ENCODE measurements around the gene GNB1. TPM values are rescaled to one million over a fixed set of nuclear protein-coding genes. Genes with fewer than 3 reads are reported as not detected.
A peak's percentile ranks its signal among the peaks of the same experiment; 100 is the strongest.

The GNB1 gene
- total and polyA plus RNA-seq, 5 experiments from 2014 or later, result 45.9 to 232 (median 107) TPM

DNA sequence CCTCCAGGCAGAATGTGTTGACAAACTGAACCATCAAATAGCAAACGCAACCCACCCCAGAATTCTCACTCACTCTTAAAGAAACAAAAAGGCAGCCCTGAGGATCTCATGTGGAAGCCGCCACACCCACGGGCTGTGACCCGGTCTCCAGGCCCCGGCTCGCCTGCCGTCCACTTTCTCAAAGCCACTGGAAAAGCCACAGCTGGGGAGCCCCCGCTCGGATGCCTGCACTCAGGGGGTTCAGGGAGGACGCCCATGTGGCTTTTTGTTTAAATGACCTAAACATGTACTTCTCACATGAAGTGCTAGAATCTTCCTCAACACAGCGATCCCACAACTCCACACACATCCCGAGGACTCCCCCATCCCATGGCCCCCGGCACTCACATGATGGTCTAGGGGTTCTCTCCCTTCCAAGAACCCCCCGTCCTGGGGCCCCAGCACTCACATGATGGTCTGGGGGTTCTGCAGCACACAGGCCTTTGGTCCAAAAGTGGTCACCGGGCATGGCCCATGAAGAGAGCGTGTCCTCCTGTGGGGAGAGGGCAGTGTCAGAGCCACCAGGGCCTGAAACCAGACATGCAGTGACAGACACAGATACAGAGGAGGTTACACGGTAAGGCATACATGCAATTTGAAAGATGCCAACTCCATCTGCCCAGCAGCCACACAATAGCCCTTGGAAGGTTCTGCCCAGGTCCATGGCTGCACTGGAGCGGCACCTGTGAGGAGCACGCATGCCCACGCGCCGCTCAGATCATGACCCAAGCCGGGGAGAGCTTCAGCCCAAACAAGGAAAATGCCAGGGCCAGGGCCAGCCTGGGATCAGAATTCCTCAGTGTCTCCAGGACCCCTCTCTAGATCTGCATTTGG is 129.1 kb downstream of the GNB1 start:
- Mint-ChIP-seq H3K4me1 (peaks cover 0 to 11% (median 2%) of the 10 kb centered on the region in 4 donors), H3K4me3 (no peak overlapping the region), H3K27me3 (no peaks in the 10 kb centered on the region), H3K27ac (peak overlapping the region in 2 of 10 donors; percentile 37 to 59), H3K36me3 (peaks cover 0 to 58% (median under 1%) of the 10 kb centered on the region in 3 donors), H3K9me3 (no peaks in the 10 kb centered on the region)
- POLR2A ChIA-PET, result no interaction called here
- no peak for ATAC-seq
- no peak for DNase-seq

DNA sequence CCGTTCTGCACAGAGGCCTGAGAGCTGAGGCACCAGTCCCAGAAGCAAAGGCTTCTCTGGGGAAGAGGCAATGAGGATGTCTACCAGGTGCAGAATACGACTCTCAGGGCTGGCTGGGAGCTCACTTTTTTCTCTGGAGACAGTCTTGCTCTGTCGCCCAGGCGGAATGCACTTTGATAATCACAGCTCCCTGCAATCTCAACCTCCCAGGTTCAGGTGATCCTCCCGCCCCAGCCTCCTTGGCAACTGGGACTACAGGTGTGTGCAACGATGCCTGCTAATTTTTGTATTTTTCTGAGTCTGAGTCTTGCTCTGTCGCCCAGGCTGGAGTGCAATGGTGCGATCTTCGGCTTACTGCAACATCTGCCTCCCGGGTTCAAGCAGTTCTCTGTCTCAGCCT is 130.2 kb downstream of the GNB1 start:
- DNase-seq, result no peak
- H3K27ac Mint-ChIP-seq, result no peak overlapping the region
- no peak overlapping the region for H3K4me3 Mint-ChIP-seq
- no peaks in the 10 kb centered on the region for H3K9me3 Mint-ChIP-seq
- peaks cover 0 to 11% (median 2%) of the 10 kb centered on the region in 4 donors for H3K4me1 Mint-ChIP-seq
- H3K36me3 Mint-ChIP-seq, result peaks cover 0 to 59% (median 1%) of the 10 kb centered on the region in 3 donors
- POLR2A ChIA-PET, result no interaction called here
- no peak for ATAC-seq
- H3K27me3 Mint-ChIP-seq, result no peaks in the 10 kb centered on the region

DNA sequence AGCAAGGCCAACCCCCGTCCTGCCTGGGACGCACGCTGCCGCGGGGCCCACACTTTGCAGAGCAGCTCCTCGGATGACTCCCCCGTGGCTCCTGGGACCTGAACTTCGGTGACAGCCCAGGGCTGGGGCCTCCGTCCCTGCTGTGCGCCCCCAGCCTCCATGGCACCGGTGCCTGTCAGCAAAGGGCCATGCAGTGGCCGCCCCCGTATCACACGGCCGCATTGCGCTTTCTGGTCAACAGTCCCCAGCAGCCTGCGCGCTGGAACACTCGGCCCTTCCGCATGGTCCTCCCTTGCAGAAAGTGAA is 130.6 kb downstream of the GNB1 start:
- H3K36me3 Mint-ChIP-seq, result peaks cover 0 to 57% (median 1%) of the 10 kb centered on the region in 3 donors
- POLR2A ChIA-PET, result no interaction called here
- H3K27ac Mint-ChIP-seq, result no peak overlapping the region
- DNase-seq (no peak), ATAC-seq (no peak)
- no peaks in the 10 kb centered on the region for H3K27me3 Mint-ChIP-seq
- no peaks in the 10 kb centered on the region for H3K9me3 Mint-ChIP-seq
- no peak overlapping the region for H3K4me3 Mint-ChIP-seq
- H3K4me1 Mint-ChIP-seq, result peaks cover 0 to 11% (median 2%) of the 10 kb centered on the region in 4 donors

DNA sequence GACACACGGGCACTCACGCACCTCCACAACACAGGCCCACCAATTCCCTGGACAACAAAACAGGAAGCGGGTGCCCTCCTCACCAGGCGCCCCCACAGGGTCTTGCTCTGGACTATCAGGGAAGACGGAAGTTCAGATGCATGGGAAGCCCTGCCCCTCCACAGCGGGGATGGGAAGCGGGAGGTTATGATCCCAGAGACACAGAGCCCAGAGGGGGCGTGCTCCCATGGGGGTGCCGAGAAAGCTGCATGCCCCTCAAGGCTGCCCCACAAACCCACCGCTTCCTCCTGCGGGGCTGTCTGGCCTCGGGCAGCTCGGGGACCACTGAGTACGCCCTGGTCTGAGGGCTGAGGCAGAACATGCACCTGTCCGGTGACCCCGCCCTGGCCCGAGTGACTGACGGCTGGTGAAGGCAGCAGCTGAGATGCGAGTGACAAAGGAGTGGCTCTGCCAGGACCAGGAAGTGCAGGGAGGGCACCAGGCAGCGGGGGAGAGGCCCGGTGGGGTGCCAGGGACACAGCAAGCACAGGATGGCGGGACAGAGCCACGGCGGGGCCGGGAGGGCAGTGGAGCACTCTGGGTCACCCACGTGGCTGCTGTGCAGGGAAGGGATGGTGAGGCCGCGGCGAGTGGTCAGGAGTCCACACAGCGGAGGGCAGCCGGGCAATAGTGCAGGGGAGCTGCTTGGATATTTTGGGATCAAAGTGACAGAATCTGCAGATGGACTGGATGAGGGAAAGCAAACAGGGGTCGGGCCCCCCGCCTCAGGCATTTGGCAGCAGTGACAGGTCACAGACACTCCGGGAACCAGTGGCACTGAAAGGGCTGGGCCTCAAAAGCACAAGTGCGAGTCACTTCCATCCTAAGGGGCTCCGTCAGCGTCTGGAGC is 131.2 kb downstream of the GNB1 start:
- no peak for DNase-seq
- Mint-ChIP-seq H3K9me3 (no peaks in the 10 kb centered on the region), H3K27ac (no peak overlapping the region), H3K4me3 (no peak overlapping the region), H3K36me3 (peaks cover 0 to 56% (median 1%) of the 10 kb centered on the region in 3 donors), H3K4me1 (peaks cover 0 to 9% (median 2%) of the 10 kb centered on the region in 4 donors), H3K27me3 (no peaks in the 10 kb centered on the region)
- no peak for ATAC-seq
- POLR2A ChIA-PET, result no interaction called here

DNA sequence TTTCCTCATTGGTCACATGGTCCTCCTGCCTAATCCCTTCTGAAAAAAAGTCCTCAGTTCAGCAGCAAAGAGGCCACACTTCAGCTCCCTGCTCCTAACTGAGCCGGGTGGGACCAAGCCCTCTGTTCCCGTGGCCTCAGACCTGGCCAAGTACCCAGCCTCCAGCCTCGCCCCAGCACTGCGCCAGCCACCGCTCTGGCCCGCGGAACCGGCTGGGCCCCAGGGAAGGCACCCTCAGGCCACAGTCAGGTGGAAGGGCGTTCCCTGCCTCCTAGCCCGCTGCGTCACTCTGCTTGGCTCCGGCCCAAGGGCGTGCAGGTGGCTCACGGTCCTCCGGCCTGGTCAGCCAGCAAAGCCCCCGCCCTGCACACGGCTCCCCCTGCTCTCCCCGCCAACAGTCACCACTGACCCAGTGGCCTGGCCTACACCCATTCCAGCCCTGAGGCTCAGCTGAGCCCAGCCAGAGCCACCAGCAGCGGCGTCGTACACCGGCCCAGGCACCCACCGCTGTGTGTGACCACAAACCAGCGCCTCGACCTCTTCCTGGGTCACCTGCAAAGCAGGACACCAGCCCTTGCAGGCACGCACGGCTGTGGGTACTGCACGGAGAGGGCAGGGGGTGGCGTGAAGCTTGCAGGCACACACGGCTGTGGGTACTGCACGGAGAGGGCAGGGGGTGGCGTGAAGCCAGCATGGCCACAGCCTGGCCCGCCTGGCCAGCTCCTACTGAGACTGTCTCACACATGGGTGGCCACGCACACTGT is 132.0 kb downstream of the GNB1 start:
- peaks cover 0 to 9% (median 2%) of the 10 kb centered on the region in 4 donors for H3K4me1 Mint-ChIP-seq
- peak overlapping the region in 2 of 10 donors; percentile 3 to 7 for H3K27ac Mint-ChIP-seq
- H3K36me3 Mint-ChIP-seq, result peaks cover 0 to 50% (median 1%) of the 10 kb centered on the region in 3 donors
- ATAC-seq (no peak), DNase-seq (no peak)
- no peak overlapping the region for H3K4me3 Mint-ChIP-seq
- H3K27me3 Mint-ChIP-seq, result no peaks in the 10 kb centered on the region
- POLR2A ChIA-PET, result no interaction called here
- H3K9me3 Mint-ChIP-seq, result no peaks in the 10 kb centered on the region

DNA sequence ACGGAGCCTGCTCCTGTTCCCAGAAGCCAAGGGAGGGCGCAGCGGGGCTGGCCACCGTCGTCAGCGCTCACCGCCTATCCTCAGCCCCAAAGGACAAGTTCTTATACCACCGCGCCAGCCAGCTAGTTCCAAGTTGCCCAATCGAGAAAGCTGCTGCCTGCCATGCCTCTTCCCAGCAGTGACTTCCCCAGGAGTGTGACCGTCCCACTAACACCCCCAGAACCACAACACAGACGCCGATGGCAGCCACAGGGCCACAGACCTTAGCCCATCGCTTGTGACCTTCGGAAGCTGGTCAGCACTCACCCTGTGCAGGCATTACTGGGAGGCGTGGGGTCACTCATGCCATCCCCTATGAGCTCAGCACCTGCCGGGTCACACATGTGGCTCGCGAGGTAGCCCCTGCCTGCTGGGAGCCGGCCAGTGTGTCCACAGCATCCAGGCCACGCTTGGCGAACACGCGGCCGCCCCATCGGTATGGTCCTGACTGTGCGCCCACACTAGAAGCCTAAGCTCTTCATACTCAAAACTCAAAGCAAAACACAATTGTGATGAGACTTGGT is 132.7 kb downstream of the GNB1 start:
- DNase-seq (no peak), ATAC-seq (no peak)
- Mint-ChIP-seq H3K4me3 (no peak overlapping the region), H3K27me3 (no peaks in the 10 kb centered on the region), H3K9me3 (no peaks in the 10 kb centered on the region), H3K4me1 (peaks cover 0 to 9% (median 2%) of the 10 kb centered on the region in 4 donors), H3K27ac (peak overlapping the region in 4 of 10 donors; percentile 3 to 39 (median 18)), H3K36me3 (peaks cover 0 to 46% (median 1%) of the 10 kb centered on the region in 3 donors)
- POLR2A ChIA-PET, result no interaction called here

DNA sequence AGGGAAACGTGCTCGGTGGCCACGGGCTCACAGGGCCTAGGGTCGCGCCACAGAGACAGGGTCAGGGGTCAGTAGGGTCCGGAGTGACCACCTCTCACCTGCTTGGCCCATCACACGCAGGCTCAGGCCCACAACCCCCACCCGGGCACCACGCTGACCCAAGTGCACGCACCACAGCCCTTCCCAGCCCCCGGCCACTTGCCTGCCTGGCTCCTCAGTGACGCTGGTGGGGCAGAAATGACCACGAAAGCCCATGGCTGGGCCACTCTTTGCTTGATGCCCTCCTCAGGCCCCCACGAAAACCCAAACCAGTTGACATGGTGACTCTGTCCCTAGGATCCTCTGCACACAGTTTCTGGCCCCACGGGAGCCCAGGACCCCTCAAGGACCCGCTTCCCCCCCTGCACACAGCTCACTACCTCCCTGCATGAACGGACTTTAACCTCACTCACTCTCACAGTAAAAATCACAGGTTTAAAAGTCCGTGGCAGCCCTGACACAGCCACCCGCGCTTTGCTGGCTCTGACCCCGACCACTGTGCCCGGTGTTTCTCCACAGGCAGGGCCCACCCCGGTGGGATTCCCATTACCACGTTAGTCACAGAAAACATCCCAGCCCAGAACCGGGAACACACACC is 133.3 kb downstream of the GNB1 start:
- H3K4me1 Mint-ChIP-seq, result peaks cover 0 to 9% (median 2%) of the 10 kb centered on the region in 4 donors
- H3K27me3 Mint-ChIP-seq, result no peaks in the 10 kb centered on the region

DNA sequence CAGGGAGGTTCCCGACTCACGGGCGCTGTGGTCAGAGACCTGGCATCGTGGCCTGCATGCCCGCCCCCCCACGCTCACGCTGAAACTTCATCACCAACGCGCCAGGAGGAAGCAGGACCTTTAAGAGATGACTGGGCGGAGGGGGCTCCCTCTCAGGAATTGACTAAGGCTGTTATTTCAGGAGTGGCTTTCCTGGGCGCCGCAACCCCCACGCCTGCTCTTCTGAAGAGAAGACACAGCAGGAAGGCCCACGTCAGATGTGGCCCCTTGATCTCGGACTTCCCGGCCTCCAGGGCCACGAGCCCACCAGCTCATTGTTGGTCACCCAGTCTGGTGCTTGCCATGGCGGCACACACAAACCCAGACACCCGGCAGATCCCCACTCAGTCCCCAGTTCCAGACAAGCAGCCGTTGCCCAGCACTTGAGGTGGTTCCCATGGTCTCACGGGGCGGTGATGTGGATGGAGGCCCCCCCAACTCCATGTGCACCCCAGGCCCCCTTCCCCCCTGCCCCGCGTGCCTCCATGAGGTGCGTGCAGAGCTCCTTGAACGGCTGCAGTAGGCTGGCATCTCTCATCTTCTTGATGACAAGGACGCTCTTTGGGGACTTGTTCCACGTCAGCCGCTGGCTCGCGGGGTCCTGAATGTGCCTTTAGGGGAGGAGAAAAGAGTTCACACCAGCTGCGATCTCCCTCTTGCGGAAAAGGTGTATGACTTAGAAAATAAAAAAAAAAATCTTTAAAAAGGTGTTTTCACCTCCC is 134.0 kb downstream of the GNB1 start:
- H3K9me3 Mint-ChIP-seq, result no peaks in the 10 kb centered on the region
- no peak overlapping the region for H3K4me3 Mint-ChIP-seq
- POLR2A ChIA-PET, result no interaction called here
- H3K27ac Mint-ChIP-seq, result no peak overlapping the region
- H3K4me1 Mint-ChIP-seq, result peaks cover 0 to 9% (median 2%) of the 10 kb centered on the region in 4 donors
- no peaks in the 10 kb centered on the region for H3K27me3 Mint-ChIP-seq
- H3K36me3 Mint-ChIP-seq, result peaks cover 0 to 36% (median 1%) of the 10 kb centered on the region in 3 donors
- no peak for DNase-seq
- no peak for ATAC-seq

More for the DNA sequence above, 133.3 kb downstream of the GNB1 start:
- Mint-ChIP-seq H3K9me3 (no peaks in the 10 kb centered on the region), H3K36me3 (peaks cover 0 to 40% (median 1%) of the 10 kb centered on the region in 3 donors), H3K27ac (peak overlapping the region in 3 of 10 donors; percentile 28 to 45 (median 34)), H3K4me3 (no peak overlapping the region)
- no peak for DNase-seq
- ATAC-seq, result no peak
- POLR2A ChIA-PET, result no interaction called here

DNA sequence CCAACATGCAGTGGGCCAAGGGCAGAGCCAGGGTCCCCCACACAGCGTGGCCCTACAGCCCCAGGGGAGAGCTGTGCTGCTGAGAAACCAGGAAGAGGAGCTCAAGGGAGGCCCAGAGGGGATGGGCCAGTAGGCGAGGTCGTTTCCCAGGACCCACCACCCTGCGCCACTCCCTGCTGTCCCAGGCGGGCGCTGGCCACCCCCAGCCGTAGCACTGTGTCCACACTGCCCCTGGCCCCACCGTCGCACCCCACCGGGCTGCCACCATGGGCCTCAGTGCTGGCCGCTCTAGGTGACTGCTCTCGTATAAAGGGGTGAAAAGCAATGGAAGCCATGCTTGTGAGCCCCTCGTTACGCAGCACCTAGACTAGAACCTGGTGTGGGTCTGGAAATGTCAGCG is 135.0 kb downstream of the GNB1 start:
- ATAC-seq, result no peak

DNA sequence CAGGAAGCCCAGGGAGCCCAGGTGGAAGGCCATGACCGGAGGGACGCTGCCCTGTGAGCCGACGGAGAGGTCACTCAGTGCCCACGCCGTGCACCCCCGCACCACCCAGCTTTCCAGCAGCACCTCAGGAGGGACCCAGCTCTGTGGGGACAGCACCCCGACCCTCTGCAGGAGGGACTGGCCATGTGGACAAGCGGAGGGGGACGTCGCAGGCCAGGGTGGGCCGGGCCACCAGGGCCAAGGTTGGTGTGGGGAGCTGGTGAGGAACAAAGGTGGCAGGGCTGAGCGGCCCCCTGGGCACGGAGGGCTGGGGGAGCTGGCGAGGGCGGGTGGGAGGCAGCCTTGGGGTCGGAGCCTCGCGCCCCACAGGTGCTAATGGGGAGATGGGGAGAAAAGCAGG is 135.5 kb downstream of the GNB1 start:
- POLR2A ChIA-PET, result interaction anchor here (0.6 kb wide), 1 partner anchor 310 kb away, joined by 3 read pairs; no protein-coding TSS in a partner anchor
- H3K27me3 Mint-ChIP-seq, result no peaks in the 10 kb centered on the region
- H3K4me1 Mint-ChIP-seq, result peaks cover 0 to 9% (median under 1%) of the 10 kb centered on the region in 4 donors
- DNase-seq (no peak), ATAC-seq (no peak)
- no peak overlapping the region for H3K27ac Mint-ChIP-seq
- no peaks in the 10 kb centered on the region for H3K9me3 Mint-ChIP-seq
- peaks cover 0 to 25% (median 1%) of the 10 kb centered on the region in 3 donors for H3K36me3 Mint-ChIP-seq
- H3K4me3 Mint-ChIP-seq, result no peak overlapping the region

More for the DNA sequence above, 135.0 kb downstream of the GNB1 start:
- Mint-ChIP-seq H3K36me3 (peaks cover 0 to 26% (median 1%) of the 10 kb centered on the region in 3 donors), H3K4me1 (peaks cover 0 to 9% (median under 1%) of the 10 kb centered on the region in 4 donors), H3K27ac (no peak overlapping the region), H3K4me3 (no peak overlapping the region), H3K27me3 (no peaks in the 10 kb centered on the region), H3K9me3 (no peaks in the 10 kb centered on the region)
- POLR2A ChIA-PET, result no interaction called here
- no peak for DNase-seq

DNA sequence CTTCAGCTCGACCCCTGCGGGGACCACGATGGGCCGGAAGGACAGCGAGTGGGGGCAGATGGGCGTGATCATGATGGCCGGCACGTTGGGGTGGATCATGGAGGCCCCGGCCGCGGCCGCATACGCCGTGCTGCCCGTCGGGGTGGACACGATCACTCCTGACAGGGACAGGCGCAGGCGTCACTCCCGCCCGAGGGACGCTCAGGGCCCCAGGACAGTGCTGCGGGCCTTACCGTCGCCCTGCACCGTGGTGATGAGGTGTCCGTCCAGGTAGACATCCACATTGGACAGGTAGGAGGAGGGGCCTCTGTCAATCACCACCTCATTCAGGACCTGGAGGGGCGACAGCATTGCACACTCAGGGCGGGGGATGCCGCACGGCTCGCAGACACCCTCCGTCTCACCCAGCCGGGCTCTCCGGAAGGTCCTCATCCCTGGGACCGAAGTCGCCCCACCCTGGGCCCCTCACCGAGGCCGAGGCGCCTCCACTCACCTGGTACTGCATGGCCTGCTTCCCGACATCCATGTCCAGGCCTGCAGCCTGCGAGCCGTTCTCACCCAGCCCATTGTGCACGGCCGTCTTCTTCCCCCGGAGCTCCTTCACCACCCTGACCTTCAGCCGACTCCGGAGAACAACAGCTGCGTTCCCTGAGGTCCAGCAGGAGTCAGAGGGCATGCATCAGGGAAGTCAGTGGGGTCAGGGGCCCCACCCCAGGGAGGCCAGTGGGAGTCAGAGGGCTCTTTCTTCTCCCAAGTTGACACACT is 136.7 kb downstream of the GNB1 start:
- H3K4me3 Mint-ChIP-seq, result no peak overlapping the region
- DNase-seq, result no peak
- no peaks in the 10 kb centered on the region for H3K27me3 Mint-ChIP-seq
- POLR2A ChIA-PET, result no interaction called here
- peak overlapping the region in 1 of 10 donors; percentile 69 for H3K27ac Mint-ChIP-seq
- H3K4me1 Mint-ChIP-seq, result peaks cover 0 to 9% (median 2%) of the 10 kb centered on the region in 4 donors
- no peak for ATAC-seq
- H3K36me3 Mint-ChIP-seq, result peaks cover 0 to 20% (median 1%) of the 10 kb centered on the region in 3 donors
- H3K9me3 Mint-ChIP-seq, result no peaks in the 10 kb centered on the region
